Fibroblast of skin of left quadriceps (primary cell): ENCODE measurements around the gene STARD8.

Source experiments
- DNase-seq, 2 experiments: peaks; one replicate each; pipeline ENCODE4 v3.0.0-alpha.2; 2013; ENCODE audit warnings: low read depth in 2 of 2

Gene STARD8

GRCh38 chrX:68691921-68692320 lies 44.5 kb downstream of the STARD8 start:
- DNase-seq = no peak

- DNase-seq = no peak
These were observed 45.2 kb downstream of the STARD8 start for GRCh38 chrX:68692651-68693050.

- DNase-seq = no peak
These were observed 46.3 kb downstream of the STARD8 start for GRCh38 chrX:68693481-68694434.

- DNase-seq = no peak
These were observed 47.2 kb downstream of the STARD8 start for GRCh38 chrX:68694435-68695205.

- DNase-seq = no peak
These were observed 47.9 kb downstream of the STARD8 start for GRCh38 chrX:68695206-68695845.

- no peak for DNase-seq
These were observed 49.0 kb downstream of the STARD8 start for GRCh38 chrX:68696267-68696990.

- no peak for DNase-seq
These were observed 49.6 kb downstream of the STARD8 start for GRCh38 chrX:68697036-68697435.

- DNase-seq = no peak
These were observed 50.1 kb downstream of the STARD8 start for GRCh38 chrX:68697465-68698125.

- no peak for DNase-seq
These were observed 51.5 kb downstream of the STARD8 start for GRCh38 chrX:68698942-68699341.

GRCh38 chrX:68699960-68700746 lies 52.7 kb downstream of the STARD8 start:
- no peak for DNase-seq

GRCh38 chrX:68703369-68703768 lies 55.9 kb downstream of the STARD8 start:
- DNase-seq = no peak

- no peak for DNase-seq
These were observed 56.4 kb downstream of the STARD8 start for GRCh38 chrX:68703846-68704245.

GRCh38 chrX:68705986-68706385 lies 58.5 kb downstream of the STARD8 start:
- no peak for DNase-seq

- DNase-seq = no peak
These were observed 61.2 kb downstream of the STARD8 start for GRCh38 chrX:68708503-68709290.

- DNase-seq = no peak
These were observed 63.6 kb downstream of the STARD8 start for GRCh38 chrX:68710870-68711576.

GRCh38 chrX:68711845-68712244 lies 64.4 kb downstream of the STARD8 start:
- no peak for DNase-seq

- DNase-seq = no peak
These were observed 67.4 kb downstream of the STARD8 start for GRCh38 chrX:68714856-68715255.

- no peak for DNase-seq
These were observed 69.7 kb downstream of the STARD8 start for GRCh38 chrX:68717196-68717595.
